Measurements from ENCODE around the gene PKD1L1. TPM values are rescaled to one million over a fixed set of nuclear protein-coding genes. Genes with fewer than 3 reads are reported as not detected.
A peak's percentile ranks its signal among the peaks of the same experiment; 100 is the strongest.
"Not testable (repeated sequence)": the region's sequence is repeated elsewhere in the genome, so short reads cannot be mapped to it uniquely, and the experiment has no call there.

The PKD1L1 gene
- total RNA-seq, 1 donor from 2014 or later: 0.05 TPM

- DNase-seq (ENCODE audit: extremely low spot score, unreplicated experiment): no peak
- H3K36me3 Mint-ChIP-seq (ENCODE audit: unreplicated experiment): no peaks in the 10 kb centered on the region
- peak; percentile 40 for TF ChIP-seq CTCF (IDR thresholded peaks at IDR 0.05)
- H3K9me3 Mint-ChIP-seq (ENCODE audit: unreplicated experiment): peaks cover 4% of the 10 kb centered on the region
- peaks cover 59% of the 10 kb centered on the region for H3K4me1 Mint-ChIP-seq (ENCODE audit: unreplicated experiment)
- H3K27ac Mint-ChIP-seq (ENCODE audit: unreplicated experiment): peak overlapping the region; percentile 98
- H3K4me3 Mint-ChIP-seq (ENCODE audit: unreplicated experiment): no peak overlapping the region
- no peaks in the 10 kb centered on the region for H3K27me3 Mint-ChIP-seq (ENCODE audit: unreplicated experiment)
Measured at GRCh38 chr7:47759056-47759706, 189.1 kb downstream of the PKD1L1 start.

GRCh38 chr7:47758546-47758945, 189.7 kb downstream of the PKD1L1 start:
- Mint-ChIP-seq H3K36me3 (ENCODE audit: unreplicated experiment) (no peaks in the 10 kb centered on the region), H3K4me3 (ENCODE audit: unreplicated experiment) (no peak overlapping the region), H3K27me3 (ENCODE audit: unreplicated experiment) (no peaks in the 10 kb centered on the region), H3K4me1 (ENCODE audit: unreplicated experiment) (peaks cover 56% of the 10 kb centered on the region), H3K9me3 (ENCODE audit: unreplicated experiment) (peaks cover 4% of the 10 kb centered on the region), H3K27ac (ENCODE audit: unreplicated experiment) (peak overlapping the region; percentile 98)
- peak; percentile 73 for DNase-seq (ENCODE audit: extremely low spot score, unreplicated experiment)
- no peak for TF ChIP-seq CTCF (IDR thresholded peaks at IDR 0.05)

GRCh38 chr7:47757921-47758411, 190.3 kb downstream of the PKD1L1 start:
- Mint-ChIP-seq H3K27me3 (ENCODE audit: unreplicated experiment) (no peaks in the 10 kb centered on the region), H3K4me3 (ENCODE audit: unreplicated experiment) (peak overlapping the region; percentile 38), H3K9me3 (ENCODE audit: unreplicated experiment) (peaks cover 4% of the 10 kb centered on the region), H3K4me1 (ENCODE audit: unreplicated experiment) (peaks cover 50% of the 10 kb centered on the region), H3K27ac (ENCODE audit: unreplicated experiment) (peak overlapping the region; percentile 98), H3K36me3 (ENCODE audit: unreplicated experiment) (no peaks in the 10 kb centered on the region)
- peak; percentile 89 for DNase-seq (ENCODE audit: extremely low spot score, unreplicated experiment)
- peak; percentile 31 for TF ChIP-seq CTCF (IDR thresholded peaks at IDR 0.05)

GRCh38 chr7:47756636-47757035, 191.6 kb downstream of the PKD1L1 start:
- Mint-ChIP-seq H3K36me3 (ENCODE audit: unreplicated experiment) (no peaks in the 10 kb centered on the region), H3K4me1 (ENCODE audit: unreplicated experiment) (peaks cover 43% of the 10 kb centered on the region), H3K9me3 (ENCODE audit: unreplicated experiment) (peaks cover 4% of the 10 kb centered on the region), H3K27me3 (ENCODE audit: unreplicated experiment) (no peaks in the 10 kb centered on the region), H3K4me3 (ENCODE audit: unreplicated experiment) (no peak overlapping the region), H3K27ac (ENCODE audit: unreplicated experiment) (peak overlapping the region; percentile 52)
- TF ChIP-seq CTCF (IDR thresholded peaks at IDR 0.05): no peak
- DNase-seq (ENCODE audit: extremely low spot score, unreplicated experiment): no peak

GRCh38 chr7:47755248-47755647, 193.0 kb downstream of the PKD1L1 start:
- Mint-ChIP-seq H3K27ac (ENCODE audit: unreplicated experiment) (peak overlapping the region; percentile 67), H3K4me3 (ENCODE audit: unreplicated experiment) (no peak overlapping the region)

GRCh38 chr7:47751724-47752123, 196.5 kb downstream of the PKD1L1 start:
- not testable (repeated sequence) for H3K36me3 Mint-ChIP-seq (ENCODE audit: unreplicated experiment); H3K4me3 Mint-ChIP-seq (ENCODE audit: unreplicated experiment); H3K27me3 Mint-ChIP-seq (ENCODE audit: unreplicated experiment); H3K9me3 Mint-ChIP-seq (ENCODE audit: unreplicated experiment); H3K27ac Mint-ChIP-seq (ENCODE audit: unreplicated experiment)
- peaks cover 26% of the 10 kb centered on the region for H3K4me1 Mint-ChIP-seq (ENCODE audit: unreplicated experiment)
- peak; percentile 38 for DNase-seq (ENCODE audit: extremely low spot score, unreplicated experiment)

More at GRCh38 chr7:47755248-47755647, 193.0 kb downstream of the PKD1L1 start:
- no peaks in the 10 kb centered on the region for H3K9me3 Mint-ChIP-seq (ENCODE audit: unreplicated experiment)
- no peaks in the 10 kb centered on the region for H3K36me3 Mint-ChIP-seq (ENCODE audit: unreplicated experiment)
- TF ChIP-seq CTCF (IDR thresholded peaks at IDR 0.05): no peak
- no peak for DNase-seq (ENCODE audit: extremely low spot score, unreplicated experiment)
- peaks cover 46% of the 10 kb centered on the region for H3K4me1 Mint-ChIP-seq (ENCODE audit: unreplicated experiment)
- H3K27me3 Mint-ChIP-seq (ENCODE audit: unreplicated experiment): no peaks in the 10 kb centered on the region
